GM12864 (cell line): Measurements from ENCODE around the gene NOL7.
A peak's percentile ranks its signal among the peaks of the same experiment; 100 is the strongest.

Source experiments
- DNase-seq: peaks from one replicate; pipeline ENCODE4 v3.0.0-alpha.2; 2011; ENCODE audit warnings: low read depth
- H3K4me3 ChIP-seq: 2 replicates; pipeline ENCODE4 v1.5.1; 2011; ENCODE audit warnings: mild to moderate bottlenecking, low read depth, low read length, control low read depth
- TF ChIP-seq, protein P1 (sequence below): IDR thresholded peaks from 2 replicates; pipeline ENCODE4 v1.5.1; 2011; ENCODE audit warnings: low read depth, mild to moderate bottlenecking, moderate library complexity, low read length, control low read depth, inconsistent platforms; ENCODE audit errors: missing control alignments

Gene NOL7

DNA sequence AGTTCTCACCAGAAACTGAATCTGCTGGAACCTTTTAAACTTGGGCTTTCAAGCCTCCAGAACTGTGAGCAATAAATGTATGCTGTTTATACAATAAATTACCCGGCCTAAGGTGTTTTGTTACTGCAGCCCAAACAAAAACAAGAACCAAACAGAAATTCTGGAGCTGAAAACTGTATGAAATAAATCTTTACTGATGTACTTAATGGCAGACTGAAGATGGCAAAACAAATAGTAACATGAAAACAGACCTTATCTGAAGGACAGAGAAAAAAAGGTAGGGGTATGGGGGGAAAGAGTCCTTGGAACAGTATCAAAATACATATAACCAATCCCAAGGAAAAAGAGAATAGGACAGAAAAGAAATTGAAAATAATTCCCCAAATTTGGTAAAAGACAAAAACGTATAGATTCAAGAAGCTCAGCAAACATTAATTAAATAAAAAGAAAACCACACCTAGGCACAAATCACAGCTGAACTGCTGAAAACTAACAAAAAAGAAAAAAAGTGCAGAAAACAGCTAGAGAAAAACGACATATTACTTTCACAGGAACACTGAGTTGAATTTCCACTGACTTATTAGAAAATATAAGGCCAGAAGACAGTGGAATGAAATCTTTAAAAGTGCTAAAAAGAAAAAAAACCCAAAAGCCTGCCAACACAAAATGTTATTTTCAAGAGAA is 47.7 kb downstream of the NOL7 start:
- no peak for DNase-seq
- no peak overlapping the region for H3K4me3 ChIP-seq
- TF ChIP-seq, protein P1, sequence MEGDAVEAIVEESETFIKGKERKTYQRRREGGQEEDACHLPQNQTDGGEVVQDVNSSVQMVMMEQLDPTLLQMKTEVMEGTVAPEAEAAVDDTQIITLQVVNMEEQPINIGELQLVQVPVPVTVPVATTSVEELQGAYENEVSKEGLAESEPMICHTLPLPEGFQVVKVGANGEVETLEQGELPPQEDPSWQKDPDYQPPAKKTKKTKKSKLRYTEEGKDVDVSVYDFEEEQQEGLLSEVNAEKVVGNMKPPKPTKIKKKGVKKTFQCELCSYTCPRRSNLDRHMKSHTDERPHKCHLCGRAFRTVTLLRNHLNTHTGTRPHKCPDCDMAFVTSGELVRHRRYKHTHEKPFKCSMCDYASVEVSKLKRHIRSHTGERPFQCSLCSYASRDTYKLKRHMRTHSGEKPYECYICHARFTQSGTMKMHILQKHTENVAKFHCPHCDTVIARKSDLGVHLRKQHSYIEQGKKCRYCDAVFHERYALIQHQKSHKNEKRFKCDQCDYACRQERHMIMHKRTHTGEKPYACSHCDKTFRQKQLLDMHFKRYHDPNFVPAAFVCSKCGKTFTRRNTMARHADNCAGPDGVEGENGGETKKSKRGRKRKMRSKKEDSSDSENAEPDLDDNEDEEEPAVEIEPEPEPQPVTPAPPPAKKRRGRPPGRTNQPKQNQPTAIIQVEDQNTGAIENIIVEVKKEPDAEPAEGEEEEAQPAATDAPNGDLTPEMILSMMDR, result no peak

DNA sequence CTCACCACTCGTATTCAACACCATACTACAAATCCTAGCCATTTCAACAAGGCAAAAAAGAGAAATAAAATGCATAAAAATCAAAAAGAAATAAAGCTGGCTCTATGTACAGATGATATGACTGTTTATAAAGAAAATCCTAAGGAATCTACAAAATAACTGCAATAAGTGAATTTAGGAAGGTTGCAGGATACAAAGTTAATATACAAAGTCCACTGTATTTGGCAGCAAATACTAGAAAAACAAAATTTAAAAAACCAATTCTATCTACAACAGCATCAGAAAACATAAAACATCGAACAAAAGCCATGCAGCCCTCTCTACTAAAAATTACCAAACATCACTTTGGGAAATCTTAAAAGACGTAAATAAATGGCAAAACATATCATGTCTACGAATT is 48.9 kb downstream of the NOL7 start:
- H3K4me3 ChIP-seq, result no peak overlapping the region

DNA sequence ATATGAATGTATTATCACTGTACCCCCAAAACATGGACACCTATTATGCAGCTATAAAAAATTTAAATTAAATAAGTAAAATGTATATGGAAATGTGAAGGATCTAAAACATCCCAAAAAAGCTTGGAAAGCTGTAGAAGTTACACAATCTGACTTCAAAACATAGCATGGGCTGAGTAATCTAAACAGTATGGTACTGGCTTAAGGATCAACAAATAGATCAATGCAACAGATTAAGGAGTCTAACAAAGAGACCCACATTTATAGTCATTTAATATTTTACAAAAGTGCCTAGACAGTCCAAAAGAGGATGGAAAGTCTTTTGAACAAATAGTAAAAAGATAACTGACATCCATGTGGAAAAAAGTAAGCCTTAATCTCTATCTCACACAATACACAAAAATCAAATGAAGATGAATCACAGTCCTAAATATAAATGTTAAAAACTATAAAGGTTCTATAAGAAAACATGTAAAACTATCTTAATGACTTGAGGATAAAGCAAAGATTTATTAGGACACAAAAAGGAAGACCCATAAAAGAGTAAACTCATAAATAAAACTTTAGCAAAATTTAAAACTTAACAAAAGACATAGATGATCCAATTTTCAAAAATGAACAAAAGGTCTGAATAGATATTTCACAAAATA is 49.7 kb downstream of the NOL7 start:
- no peak for DNase-seq
- H3K4me3 ChIP-seq, result no peak overlapping the region
- TF ChIP-seq, protein P1, result no peak

More for the DNA sequence above, 48.9 kb downstream of the NOL7 start:
- no peak for DNase-seq
- TF ChIP-seq, protein P1, result no peak

DNA sequence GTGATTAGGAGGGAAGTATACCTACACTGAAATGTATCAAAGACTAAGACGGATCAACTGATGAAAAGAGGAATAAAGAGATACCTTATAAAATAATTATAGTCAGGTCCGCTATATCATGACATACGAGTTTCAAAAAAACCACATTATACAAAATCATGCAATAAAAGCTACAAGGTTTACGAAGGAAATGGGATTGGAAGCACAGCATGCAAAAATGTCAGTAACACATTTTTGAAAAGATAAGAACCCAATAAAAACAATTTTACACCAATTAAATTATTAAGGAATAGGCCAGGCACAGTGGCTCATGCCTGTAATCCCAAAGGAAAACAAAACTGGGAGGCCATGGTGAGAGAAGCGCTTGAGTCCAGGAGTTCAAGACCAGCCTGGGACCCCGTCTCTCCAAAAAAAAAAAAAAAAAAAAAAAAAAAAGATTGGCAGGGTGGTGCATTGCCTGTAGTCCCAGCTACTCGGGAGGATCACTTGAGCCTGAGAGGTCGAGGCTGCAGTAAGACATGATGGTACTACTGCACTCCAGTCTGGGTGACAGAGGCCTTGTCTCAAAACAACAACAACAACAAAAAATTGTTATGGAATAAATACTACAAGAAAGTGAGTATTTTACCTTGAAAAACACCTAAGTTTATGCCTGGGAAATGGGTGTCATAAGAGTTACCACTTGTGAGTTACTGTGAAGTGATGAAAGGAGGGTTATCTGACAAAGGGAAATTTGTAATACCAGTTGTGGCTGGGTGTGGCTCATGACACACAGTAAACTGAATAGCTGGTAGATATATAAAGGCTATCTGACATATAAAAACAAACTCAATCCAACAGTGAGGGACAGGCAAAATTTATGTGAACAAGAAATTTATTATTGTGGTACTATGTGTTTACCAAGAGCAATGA is 51.3 kb downstream of the NOL7 start:
- H3K4me3 ChIP-seq, result no peak overlapping the region
- no peak for DNase-seq
- TF ChIP-seq, protein P1, result no peak

DNA sequence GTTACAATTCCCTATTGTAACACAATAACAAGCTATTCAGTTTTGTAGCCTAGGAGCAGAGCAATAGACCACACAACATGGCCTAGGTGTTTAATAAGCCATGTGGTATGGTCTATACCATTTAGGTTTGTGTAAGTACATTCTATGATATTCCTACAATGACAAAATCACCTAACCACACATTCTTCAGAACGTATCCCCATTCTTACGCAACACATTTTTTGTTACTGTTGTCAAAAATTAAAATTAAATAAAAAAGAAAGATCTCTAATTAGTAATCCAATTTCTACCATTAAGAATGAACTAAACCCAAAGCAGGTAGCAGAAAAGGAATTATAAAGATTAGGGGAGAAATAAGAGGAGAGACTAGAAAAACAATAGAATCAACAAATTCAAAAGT is 52.5 kb downstream of the NOL7 start:
- DNase-seq, result no peak
- TF ChIP-seq, protein P1, result no peak
- H3K4me3 ChIP-seq, result no peak overlapping the region

DNA sequence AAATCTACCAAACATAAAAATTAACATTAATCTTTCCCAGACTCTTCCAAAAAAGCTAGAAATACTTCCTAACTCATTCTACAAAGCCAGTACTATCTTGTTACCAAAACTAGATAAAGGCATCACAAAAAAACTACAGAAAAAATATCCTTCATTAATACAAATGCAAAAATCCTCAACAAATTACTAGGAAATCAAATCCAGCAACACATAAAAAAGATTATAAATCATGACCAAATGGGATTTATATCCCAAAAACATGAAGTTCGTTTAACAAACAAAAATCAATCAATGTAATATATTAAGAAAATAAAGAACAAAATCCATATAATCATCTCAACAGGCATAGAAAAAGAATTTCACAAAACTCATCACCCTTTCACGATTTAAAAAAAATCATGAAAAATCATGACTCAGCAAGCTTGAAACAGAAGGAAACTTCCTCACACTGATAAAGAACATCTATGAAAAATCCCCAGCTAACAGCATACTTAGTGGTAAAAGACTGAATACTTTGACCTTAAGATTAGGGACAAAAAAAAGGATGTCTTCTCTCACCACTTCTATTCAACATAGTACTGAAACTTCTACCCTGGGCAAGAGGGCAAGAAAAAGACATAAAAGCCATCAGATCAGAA is 53.3 kb downstream of the NOL7 start:
- TF ChIP-seq, protein P1, result no peak
- DNase-seq, result peak; percentile 31
- no peak overlapping the region for H3K4me3 ChIP-seq
